Hematopoietic multipotent progenitor cell treated with erythropoietin and hydrocortisone succinate and interleukin-3 and kit ligand, for 8 days (in vitro differentiated cells): ENCODE data around the gene RPA1.
"Not testable (repeated sequence)": the region's sequence is repeated elsewhere in the genome, so short reads cannot be mapped to it uniquely, and the experiment has no call there.

Source experiments
- DNase-seq: peaks from one replicate; pipeline ENCODE4 v3.0.0-alpha.2; 2015

RPA1 gene

GRCh38 chr17:1829592-1830257 is at the start of gene RPA1, which contains the start of gene SMYD4:
RPA1 (plus strand) TSS chr17:1830005; CDS start chr17:1830094, 89 bp downstream.
SMYD4 (minus strand) TSS chr17:1829902; CDS start chr17:1827994, 1,908 bp downstream.
- DNase-seq = peak; percentile 88

- DNase-seq = no peak
Observed at GRCh38 chr17:1782171-1782567, 47.6 kb upstream of the RPA1 start.

GRCh38 chr17:1783271-1783670 is 46.5 kb upstream of the RPA1 start:
- no peak for DNase-seq

GRCh38 chr17:1783834-1784611 is 45.8 kb upstream of the RPA1 start:
- peak; percentile 88 for DNase-seq

GRCh38 chr17:1785930-1786329 is 43.9 kb upstream of the RPA1 start:
- DNase-seq = peak; percentile 24

- DNase-seq = no peak
Observed at GRCh38 chr17:1786708-1787107, 43.1 kb upstream of the RPA1 start.

- no peak for DNase-seq
Observed at GRCh38 chr17:1787301-1787902, 42.4 kb upstream of the RPA1 start.

- no peak for DNase-seq
Observed at GRCh38 chr17:1789936-1790335, 39.9 kb upstream of the RPA1 start.

GRCh38 chr17:1792495-1793446 is 37.0 kb upstream of the RPA1 start:
- peak; percentile 54 for DNase-seq

- peak; percentile 33 for DNase-seq
Observed at GRCh38 chr17:1793447-1793806, 36.4 kb upstream of the RPA1 start.

- no peak for DNase-seq
Observed at GRCh38 chr17:1796800-1797199, 33.0 kb upstream of the RPA1 start.

GRCh38 chr17:1797323-1797722 is 32.5 kb upstream of the RPA1 start:
- peak; percentile 73 for DNase-seq

- not testable (repeated sequence) for DNase-seq
Observed at GRCh38 chr17:1797846-1798245, 32.0 kb upstream of the RPA1 start.

- DNase-seq = no peak
Observed at GRCh38 chr17:1800240-1800639, 29.6 kb upstream of the RPA1 start.

GRCh38 chr17:1800712-1801111 is 29.1 kb upstream of the RPA1 start:
- DNase-seq = no peak

- no peak for DNase-seq
Observed at GRCh38 chr17:1802429-1802828, 27.4 kb upstream of the RPA1 start.

GRCh38 chr17:1803280-1803679 is 26.5 kb upstream of the RPA1 start:
- no peak for DNase-seq

GRCh38 chr17:1807890-1808289 is 21.9 kb upstream of the RPA1 start:
- no peak for DNase-seq

GRCh38 chr17:1808644-1809043 is 21.2 kb upstream of the RPA1 start:
- no peak for DNase-seq

GRCh38 chr17:1809815-1810214 is 20.0 kb upstream of the RPA1 start:
- DNase-seq = not testable (repeated sequence)

GRCh38 chr17:1810450-1811103 is 19.2 kb upstream of the RPA1 start:
- DNase-seq = no peak

- DNase-seq = no peak
Observed at GRCh38 chr17:1813088-1813487, 16.7 kb upstream of the RPA1 start.
